OCI-LY1 (cell line): Measurements from ENCODE around the gene G2E3.

Experiments used
- H2AFZ ChIP-seq: fragments of 200-600 bp; sonication (generic), shearing (Covaris generic); 2 replicates; pipeline ENCODE4 v1.6.0; 2014; ENCODE audit warnings: antibody characterized with exemption, mild to moderate bottlenecking, low read length
- H3F3A ChIP-seq: fragments of 200-600 bp; sonication (generic), shearing (Covaris generic); 2 replicates; pipeline ENCODE4 v1.6.0; 2014; ENCODE audit warnings: mild to moderate bottlenecking, antibody characterized with exemption, low read length, moderate library complexity; ENCODE audit not compliant: insufficient read depth
- H3K27ac ChIP-seq: fragments of 200-600 bp; sonication (generic); 2 replicates; pipeline ENCODE4 v1.5.1; 2014; ENCODE audit warnings: low read length, mixed run types, mild to moderate bottlenecking, low read depth; ENCODE audit not compliant: poor library complexity, severe bottlenecking
- H3K27me3 ChIP-seq: fragments of 200-600 bp; sonication (generic); 2 replicates; pipeline ENCODE4 v1.6.0; 2014; ENCODE audit warnings: antibody characterized with exemption, mild to moderate bottlenecking, low read length, moderate library complexity; ENCODE audit not compliant: insufficient read depth
- H3K36me3 ChIP-seq: fragments of 200-600 bp; sonication (generic); 2 replicates; pipeline ENCODE4 v1.6.1; 2014; ENCODE audit warnings: mild to moderate bottlenecking, antibody characterized with exemption, low read length, moderate library complexity, mixed read lengths; ENCODE audit not compliant: insufficient read depth
- H3K4me1 ChIP-seq: fragments of 200-600 bp; sonication (generic); 2 replicates; pipeline ENCODE4 v1.5.1; 2014; ENCODE audit warnings: mild to moderate bottlenecking, low read length, moderate library complexity; ENCODE audit not compliant: insufficient read depth, severe bottlenecking
- H3K4me2 ChIP-seq: fragments of 200-600 bp; sonication (generic), shearing (Covaris generic); 2 replicates; pipeline ENCODE4 v1.6.1; 2014; ENCODE audit warnings: low read length
- H3K4me3 ChIP-seq: fragments of 200-600 bp; sonication (generic); 2 replicates; pipeline ENCODE4 v1.5.1; 2014; ENCODE audit warnings: low read length, low read depth, mild to moderate bottlenecking, mixed read lengths; ENCODE audit not compliant: poor library complexity, severe bottlenecking
- H3K79me2 ChIP-seq: fragments of 200-600 bp; shearing (Covaris generic); 2 replicates; pipeline ENCODE4 v1.6.1; 2016; ENCODE audit warnings: mixed run types, low read length, mixed read lengths; ENCODE audit not compliant: insufficient read depth
- H3K9ac ChIP-seq: fragments of 200-600 bp; sonication (generic), shearing (Covaris generic); 2 replicates; pipeline ENCODE4 v1.6.1; 2014; ENCODE audit warnings: mild to moderate bottlenecking, low read length, mixed read lengths
- H3K9me2 ChIP-seq: fragments of 200-600 bp; sonication (generic), shearing (Covaris generic); 2 replicates; pipeline ENCODE4 v1.6.1; 2014; ENCODE audit warnings: low read depth, mild to moderate bottlenecking, low read length, mixed read lengths
- H3K9me3 ChIP-seq: fragments of 200-600 bp; shearing (Covaris generic); 2 replicates; pipeline ENCODE4 v1.6.1; 2014; ENCODE audit warnings: low read length, mixed read lengths
- H4K20me1 ChIP-seq: fragments of 200-600 bp; sonication (generic), shearing (Covaris generic); 2 replicates; pipeline ENCODE4 v1.6.0; 2016; ENCODE audit warnings: mild to moderate bottlenecking, low read length; ENCODE audit not compliant: insufficient read depth
- CTCF ChIP-seq: fragments of 200-600 bp; sonication (generic), shearing (Covaris generic); IDR thresholded peaks from 2 replicates; pipeline ENCODE4 v1.5.1; 2017; ENCODE audit warnings: mild to moderate bottlenecking, antibody characterized with exemption, low read length, moderate library complexity, mixed read lengths
- EZH2 ChIP-seq: fragments of 200-600 bp; sonication (generic), shearing (Covaris generic); IDR thresholded peaks from 2 replicates; pipeline ENCODE4 v1.8.0; 2017; ENCODE audit warnings: borderline replicate concordance, mixed run types, mild to moderate bottlenecking, antibody characterized with exemption, low read length, moderate library complexity, mixed read lengths

The G2E3 gene

DNA sequence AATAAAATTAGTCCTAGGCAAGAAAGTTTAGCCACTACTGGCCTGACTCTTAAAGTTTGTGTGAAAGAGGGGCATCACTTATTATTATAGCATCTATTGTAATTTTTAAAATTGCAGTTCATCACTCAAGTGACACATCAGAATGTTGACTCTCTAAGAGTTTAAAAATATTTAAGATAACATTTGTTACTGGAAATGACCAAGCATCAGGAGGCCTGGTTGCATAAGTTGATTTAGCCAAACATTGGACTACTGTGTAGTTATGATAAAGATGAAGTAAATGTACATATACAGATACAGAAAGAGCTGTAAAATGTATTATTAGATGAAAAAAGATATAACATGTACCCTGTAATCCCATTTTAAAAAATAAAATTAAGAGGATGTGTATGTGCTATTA is 110.6 kb downstream of the G2E3 start:
- Histone ChIP-seq H3K4me2 (no peak overlapping the region), H4K20me1 (no peaks in the 10 kb centered on the region), H3F3A (no peaks in the 10 kb centered on the region), H3K79me2 (no peaks in the 10 kb centered on the region), H3K9me2 (no peaks in the 10 kb centered on the region), H3K27me3 (no peaks in the 10 kb centered on the region), H3K9ac (no peak overlapping the region), H3K27ac (no peak overlapping the region), H3K9me3 (no peaks in the 10 kb centered on the region), H2AFZ (no peak overlapping the region), H3K36me3 (peaks cover 20% of the 10 kb centered on the region), H3K4me1 (no peaks in the 10 kb centered on the region), H3K4me3 (no peak overlapping the region)
- TF ChIP-seq EZH2 (no peak), CTCF (no peak)
